ENCODE data around the gene PDGFRA.

DNA sequence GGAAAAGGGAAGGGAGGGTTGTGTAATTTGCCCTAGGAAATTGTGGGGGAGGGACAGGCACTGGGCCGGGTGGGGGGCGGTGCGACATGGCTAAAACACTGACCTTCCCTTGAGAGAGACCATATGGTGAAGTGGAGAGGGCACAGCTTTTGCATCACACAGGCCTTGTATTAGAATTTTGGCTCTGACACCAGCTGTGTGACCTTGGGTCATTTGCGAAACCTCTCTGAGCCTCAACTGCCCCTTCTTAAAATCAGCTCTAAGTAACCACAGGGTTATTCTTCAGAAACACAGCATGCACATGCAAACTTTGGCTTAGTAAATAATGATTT, 25.8 kb downstream of the PDGFRA start:
- TF ChIP-seq, protein P1, sequence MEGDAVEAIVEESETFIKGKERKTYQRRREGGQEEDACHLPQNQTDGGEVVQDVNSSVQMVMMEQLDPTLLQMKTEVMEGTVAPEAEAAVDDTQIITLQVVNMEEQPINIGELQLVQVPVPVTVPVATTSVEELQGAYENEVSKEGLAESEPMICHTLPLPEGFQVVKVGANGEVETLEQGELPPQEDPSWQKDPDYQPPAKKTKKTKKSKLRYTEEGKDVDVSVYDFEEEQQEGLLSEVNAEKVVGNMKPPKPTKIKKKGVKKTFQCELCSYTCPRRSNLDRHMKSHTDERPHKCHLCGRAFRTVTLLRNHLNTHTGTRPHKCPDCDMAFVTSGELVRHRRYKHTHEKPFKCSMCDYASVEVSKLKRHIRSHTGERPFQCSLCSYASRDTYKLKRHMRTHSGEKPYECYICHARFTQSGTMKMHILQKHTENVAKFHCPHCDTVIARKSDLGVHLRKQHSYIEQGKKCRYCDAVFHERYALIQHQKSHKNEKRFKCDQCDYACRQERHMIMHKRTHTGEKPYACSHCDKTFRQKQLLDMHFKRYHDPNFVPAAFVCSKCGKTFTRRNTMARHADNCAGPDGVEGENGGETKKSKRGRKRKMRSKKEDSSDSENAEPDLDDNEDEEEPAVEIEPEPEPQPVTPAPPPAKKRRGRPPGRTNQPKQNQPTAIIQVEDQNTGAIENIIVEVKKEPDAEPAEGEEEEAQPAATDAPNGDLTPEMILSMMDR (IDR thresholded peaks at IDR 0.05): no peak
- TF ChIP-seq POLR2A (IDR thresholded peaks at IDR 0.05): no peak

All from Peyer's patch (tissue), 4 donors.